ENCODE data around the gene CNN1. TPM values are rescaled to one million over a fixed set of nuclear protein-coding genes. Genes with fewer than 3 reads are reported as not detected.

CNN1 gene
- total RNA-seq, 3 donors from 2014 or later, result 19.3 to 1,130 (median 71.6) TPM

GRCh38 chr19:11505504-11506100, 33.0 kb upstream of the CNN1 start, which contains the start of gene ZNF653:
Gene ZNF653 (minus strand): TSS chr19:11505839. CDS start chr19:11505786, 53 bp downstream.
- peaks cover 7% of the 10 kb centered on the region for H3K4me1 ChIP-seq (ENCODE audit: low read depth)
- H3K36me3 ChIP-seq (ENCODE audit: low read depth), result no peaks in the 10 kb centered on the region
- DNase-seq (peak; percentile 94 to 95 (median 95)), ATAC-seq (peak; percentile 87)
- no peak for TF ChIP-seq CTCF (IDR thresholded peaks at IDR 0.05)
- H3K9me3 ChIP-seq, result no peaks in the 10 kb centered on the region
- intact Hi-C loops (cut with DNase I, micrococcal nuclease), result no loop called here
- peak within 1 kb of the TSS; percentile 74 for H3K4me3 ChIP-seq

DNA sequence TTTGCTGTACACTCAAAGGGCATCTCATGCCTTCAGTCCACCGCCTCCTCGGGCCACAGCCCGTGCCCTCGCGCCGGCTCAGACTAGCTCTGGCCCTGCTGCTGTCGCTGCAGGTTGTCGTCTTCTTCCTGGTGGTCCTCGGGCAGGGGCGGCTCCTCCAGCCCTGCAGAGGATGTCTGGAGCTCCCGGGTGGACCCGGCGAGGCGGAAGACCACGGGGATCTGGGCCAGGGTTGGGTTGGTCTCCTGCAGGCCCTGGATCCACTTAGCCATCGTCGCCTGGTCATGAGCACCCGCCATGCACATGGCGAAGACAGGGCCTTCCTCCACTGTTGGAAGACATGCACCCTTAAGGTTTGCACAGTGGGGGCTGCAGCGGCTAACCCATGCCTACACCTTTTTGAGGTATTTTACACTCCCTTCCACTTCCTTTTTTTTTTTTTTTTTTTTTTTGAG, 32.5 kb upstream of the CNN1 start:
- peak in 1 of 3 donors; percentile 74 for DNase-seq

GRCh38 chr19:11506967-11507366, 31.7 kb upstream of the CNN1 start:
- Histone ChIP-seq H3K4me3 (no peak overlapping the region), H3K36me3 (ENCODE audit: low read depth) (no peaks in the 10 kb centered on the region), H3K9me3 (no peaks in the 10 kb centered on the region), H3K4me1 (ENCODE audit: low read depth) (peaks cover 7% of the 10 kb centered on the region)
- no peak for TF ChIP-seq CTCF (IDR thresholded peaks at IDR 0.05)
- intact Hi-C loops (cut with DNase I, micrococcal nuclease), result no loop called here
- no peak for DNase-seq
- ATAC-seq, result no peak

More for the DNA sequence above, 32.5 kb upstream of the CNN1 start:
- no peaks in the 10 kb centered on the region for H3K36me3 ChIP-seq (ENCODE audit: low read depth)
- H3K9me3 ChIP-seq, result no peaks in the 10 kb centered on the region
- H3K4me1 ChIP-seq (ENCODE audit: low read depth), result peaks cover 7% of the 10 kb centered on the region
- intact Hi-C loops (cut with DNase I, micrococcal nuclease), result no loop called here
- no peak overlapping the region for H3K4me3 ChIP-seq
- ATAC-seq, result peak; percentile 37
- TF ChIP-seq CTCF (IDR thresholded peaks at IDR 0.05), result no peak

GRCh38 chr19:11507370-11508078, 31.1 kb upstream of the CNN1 start:
- ATAC-seq, result no peak
- DNase-seq, result no peak
- H3K36me3 ChIP-seq (ENCODE audit: low read depth), result no peaks in the 10 kb centered on the region
- H3K9me3 ChIP-seq, result no peaks in the 10 kb centered on the region
- peaks cover 7% of the 10 kb centered on the region for H3K4me1 ChIP-seq (ENCODE audit: low read depth)
- no peak for TF ChIP-seq CTCF (IDR thresholded peaks at IDR 0.05)
- intact Hi-C loops (cut with DNase I, micrococcal nuclease), result no loop called here
- H3K4me3 ChIP-seq, result no peak overlapping the region

DNA sequence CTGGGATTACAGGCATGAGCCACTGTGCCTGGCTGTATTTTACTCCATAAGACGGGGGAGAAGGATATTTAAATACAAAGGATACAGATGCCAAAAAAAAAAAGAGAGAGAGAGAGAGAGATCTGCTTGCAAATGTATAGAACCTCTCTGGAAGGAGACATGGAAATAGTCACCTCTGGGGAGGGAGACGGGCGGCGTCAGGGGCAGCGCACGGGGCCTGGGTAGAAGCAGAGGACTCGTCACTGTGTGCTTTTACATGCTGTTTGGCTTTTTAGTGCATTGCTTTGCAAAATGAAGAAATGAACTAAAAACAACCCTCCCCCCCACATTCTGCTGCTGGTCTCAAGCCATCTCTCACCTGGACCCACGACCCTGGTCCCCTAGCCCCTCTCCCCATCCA, 28.2 kb upstream of the CNN1 start:
- TF ChIP-seq CTCF (IDR thresholded peaks at IDR 0.05), result no peak
- Histone ChIP-seq H3K4me1 (ENCODE audit: low read depth) (peaks cover 7% of the 10 kb centered on the region), H3K36me3 (ENCODE audit: low read depth) (no peaks in the 10 kb centered on the region), H3K4me3 (no peak overlapping the region), H3K9me3 (no peaks in the 10 kb centered on the region)
- no peak for ATAC-seq
- no peak for DNase-seq
- intact Hi-C loops (cut with DNase I, micrococcal nuclease), result no loop called here

All from mucosa of descending colon (tissue), 3 donors.